B cell (primary cell): ENCODE data around the gene COL6A1. TPM values are rescaled to one million over a fixed set of nuclear protein-coding genes. Genes with fewer than 3 reads are reported as not detected.

Experiments
- ATAC-seq: fragments of 200-7000 bp; cut with Tn5 transposase; one replicate; pipeline ENCODE4 v1.10.0; 2021; ENCODE audit warnings: low read depth, mild to moderate bottlenecking, moderate number of reproducible peaks, moderate library complexity
- CTCF ChIA-PET: fragments of 350-600 bp; sonication (Branson Sonifier 250); formaldehyde crosslinking; loops from one replicate; lab custom pipeline; 2021; ENCODE audit warnings: antibody characterized with exemption, inconsistent platforms; lab: Charles Lee
- POLR2A ChIA-PET: fragments of 350-600 bp; sonication (Branson Sonifier 250); formaldehyde crosslinking; loops from one replicate; lab custom pipeline; 2021; ENCODE audit warnings: antibody characterized with exemption; lab: Charles Lee
- DNase-seq: peaks from one replicate; pipeline ENCODE4 v3.0.0; 2013
- H2AFZ ChIP-seq: 2 replicates; pipeline ENCODE4 v1.6.1; 2012; ENCODE audit warnings: mild to moderate bottlenecking, low read depth, low read length; ENCODE audit not compliant: insufficient read depth, poor library complexity, severe bottlenecking
- H3K27ac ChIP-seq, 2 donors: 1 replicate in 1 of 2; 2 replicates in 1 of 2; pipeline ENCODE4 v1.5.1; 2012 to 2013; ENCODE audit warnings: low read length in 2 of 2, mild to moderate bottlenecking in 2 of 2, moderate library complexity in 1 of 2
- H3K27me3 ChIP-seq, 4 experiments: fragments of 200-600 bp in 1 of 4; sonication (generic) in 1 of 4; replicated peaks in 1 of 4; 1 replicate in 2 of 4; 2 replicates in 2 of 4; pipeline versions ENCODE4 v1.6.1 to v1.7.0; 2013 to 2016; ENCODE audit warnings: low read length in 3 of 4, mild to moderate bottlenecking in 2 of 4, mixed read lengths in 1 of 4, moderate library complexity in 1 of 4; ENCODE audit not compliant: insufficient read depth in 4 of 4, control insufficient read depth in 3 of 4; ENCODE audit errors: control extremely low read depth in 1 of 4
- H3K36me3 ChIP-seq, 2 experiments: replicated peaks in 1 of 2; 1 replicate in 1 of 2; 2 replicates in 1 of 2; pipeline versions ENCODE4 v1.6.1 to v1.7.1; 2013; ENCODE audit warnings: low read length in 1 of 2; ENCODE audit not compliant: insufficient read depth in 2 of 2, control insufficient read depth in 1 of 2; ENCODE audit errors: control extremely low read depth in 1 of 2, extremely low read depth in 1 of 2
- H3K4me1 ChIP-seq, 2 donors: fragments of 200-600 bp in 1 of 2; sonication (generic) in 1 of 2; 1 replicate in 1 of 2; 2 replicates in 1 of 2; pipeline versions ENCODE4 v1.5.1 to v1.6.1; 2013 to 2017; ENCODE audit warnings: low read length in 2 of 2; ENCODE audit not compliant: control insufficient read depth in 2 of 2, insufficient read depth in 2 of 2
- H3K4me2 ChIP-seq: replicated peaks from 2 replicates; pipeline ENCODE3; 2012; ENCODE audit warnings: mild to moderate bottlenecking, low read depth, low read length; ENCODE audit not compliant: poor library complexity, severe bottlenecking
- H3K4me3 ChIP-seq, 5 experiments: fragments of 200-600 bp in 1 of 5; sonication (generic) in 1 of 5; 1 replicate in 3 of 5; 2 replicates in 2 of 5; pipeline versions ENCODE4 v1.5.1 to v1.7.0; 2011 to 2016; ENCODE audit warnings: low read length in 4 of 5, mild to moderate bottlenecking in 4 of 5, low read depth in 2 of 5, control low read depth in 1 of 5, moderate library complexity in 1 of 5; ENCODE audit not compliant: insufficient read depth in 1 of 5; ENCODE audit errors: control extremely low read depth in 1 of 5, extremely low read depth in 1 of 5
- H3K79me2 ChIP-seq: fragments of 200-600 bp; sonication (generic); one replicate; pipeline ENCODE4 v1.6.0; 2016; ENCODE audit warnings: low read length; ENCODE audit not compliant: control insufficient read depth, insufficient read depth
- H3K9ac ChIP-seq: fragments of 200-600 bp; sonication (generic); 2 replicates; pipeline ENCODE4 v1.6.1; 2017; ENCODE audit warnings: mild to moderate bottlenecking, low read length, moderate library complexity
- H3K9me3 ChIP-seq, 3 donors: one replicate each; pipeline versions ENCODE4 v1.6.1 to v1.7.1; 2013; ENCODE audit warnings: low read length in 2 of 3; ENCODE audit not compliant: control insufficient read depth in 2 of 3, insufficient read depth in 1 of 3; ENCODE audit errors: control extremely low read depth in 1 of 3
- H4K20me1 ChIP-seq: 2 replicates; pipeline ENCODE4 v1.6.0; 2012; ENCODE audit warnings: mild to moderate bottlenecking, low read length; ENCODE audit not compliant: insufficient read depth, control insufficient read depth, poor library complexity, severe bottlenecking
- H3K27ac Mint-ChIP-seq: one replicate; pipeline ENCODE4 v1.8.0; 2021; ENCODE audit warnings: mixed read lengths
- H3K27me3 Mint-ChIP-seq: one replicate; pipeline ENCODE4 v1.8.0; 2021; ENCODE audit warnings: mixed read lengths
- H3K4me1 Mint-ChIP-seq: one replicate; pipeline ENCODE4 v1.8.0; 2021; ENCODE audit warnings: mixed read lengths
- H3K4me3 Mint-ChIP-seq: one replicate; pipeline ENCODE4 v1.8.0; 2021; ENCODE audit warnings: mixed read lengths
- H3K9me3 Mint-ChIP-seq: one replicate; pipeline ENCODE4 v1.8.0; 2022; ENCODE audit warnings: mixed read lengths; ENCODE audit not compliant: insufficient read depth
- CTCF ChIP-seq: fragments of 200-600 bp; IDR thresholded peaks from one replicate; pipeline ENCODE4 v1.8.0; 2022; ENCODE audit warnings: antibody characterized with exemption, mild to moderate bottlenecking
- EZH2 ChIP-seq: IDR thresholded peaks from 2 replicates; pipeline ENCODE4 v1.6.1; 2012; ENCODE audit warnings: borderline replicate concordance, low read depth, mild to moderate bottlenecking, moderate library complexity, low read length; ENCODE audit not compliant: insufficient read depth, poor library complexity, severe bottlenecking
- WGBS: methylation state at CpG from one replicate; pipeline ENCODE4 v1.1.5; 2013; ENCODE audit warnings: missing lambda C conversion rate; ENCODE audit not compliant: insufficient coverage; 5-methylcytosine and 5-hydroxymethylcytosine counted together
- intact Hi-C: fragments of 100-400 bp; cut with micrococcal nuclease; formaldehyde crosslinking; loops from one replicate; pipeline ENCODE4 v1.10.0; 2022
- polyA plus RNA-seq: library from polyadenylated mRNA; depleted of rRNA; stranded (reverse); fragments of >200 nt; gene quantifications from 2 replicates; pipeline ENCODE4 v1.2.3, GENCODE V29; 2012
- total RNA-seq, 2 donors: library from RNA; stranded (reverse); fragments of 120-200 nt in 1 of 2; gene quantifications; 1 replicate in 1 of 2; 2 replicates in 1 of 2; pipeline versions ENCODE4 v1.2.3 to v1.2.4, GENCODE V29; 2013 to 2022

Gene COL6A1
- total and polyA plus RNA-seq, 2 donors (not counting 1 experiment from before 2014, with no cell fraction given): 0.39 to 0.67 TPM

GRCh38 chr21:45964649-45965048 lies 16.9 kb upstream of the COL6A1 start:
- peaks cover 29% of the 10 kb centered on the region for H3K27me3 Mint-ChIP-seq
- ChIA-PET POLR2A (interaction anchor here (0.5 kb wide), 1 partner anchor 78 kb away, joined by 4 read pairs; no protein-coding TSS in a partner anchor), CTCF (no interaction called here)
- Histone ChIP-seq H3K36me3 (no peaks in the 10 kb centered on the region), H2AFZ (no peak overlapping the region), H3K27ac (no peak overlapping the region), H3K79me2 (no peaks in the 10 kb centered on the region), H3K9me3 (peaks cover 0 to 41% (median 5%) of the 10 kb centered on the region in 3 donors), H3K4me2 (no peak overlapping the region), H3K4me3 (no peak overlapping the region), H3K9ac (no peak overlapping the region), H3K4me1 (no peaks in the 10 kb centered on the region), H3K27me3 (peaks cover 0 to 10% (median 0%) of the 10 kb centered on the region in 4 experiments), H4K20me1 (no peaks in the 10 kb centered on the region)
- H3K4me3 Mint-ChIP-seq: no peak overlapping the region
- TF ChIP-seq CTCF (no peak), EZH2 (no peak)
- ATAC-seq (no peak), DNase-seq (no peak)
- H3K9me3 Mint-ChIP-seq: peaks cover 9% of the 10 kb centered on the region
- H3K27ac Mint-ChIP-seq: no peak overlapping the region
- intact Hi-C loops: no loop called here
- peaks cover 1% of the 10 kb centered on the region for H3K4me1 Mint-ChIP-seq
- 40% methylated on average over 1 of the region's 1 CpG for WGBS

- Mint-ChIP-seq H3K4me1 (peaks cover 1% of the 10 kb centered on the region), H3K9me3 (peaks cover 9% of the 10 kb centered on the region), H3K4me3 (no peak overlapping the region), H3K27me3 (peaks cover 34% of the 10 kb centered on the region), H3K27ac (no peak overlapping the region)
- intact Hi-C loops: no loop called here
- no peaks in the 10 kb centered on the region for H3K79me2 ChIP-seq
- POLR2A ChIA-PET: interaction anchor here (0.5 kb wide), 1 partner anchor 79 kb away, joined by 4 read pairs; no protein-coding TSS in a partner anchor
- TF ChIP-seq EZH2 (no peak), CTCF (no peak)
- CTCF ChIA-PET: no interaction called here
- H2AFZ ChIP-seq: no peak overlapping the region
- no peak for DNase-seq
- no peak overlapping the region for H3K4me2 ChIP-seq
- H3K9me3 ChIP-seq: peaks cover 0 to 35% (median 5%) of the 10 kb centered on the region in 3 donors
- no peaks in the 10 kb centered on the region for H3K4me1 ChIP-seq
- H3K36me3 ChIP-seq: no peaks in the 10 kb centered on the region
- H3K27ac ChIP-seq: no peak overlapping the region
- 90% methylated on average over 3 of the region's 4 CpGs for WGBS
- no peaks in the 10 kb centered on the region for H4K20me1 ChIP-seq
- H3K27me3 ChIP-seq: peaks cover 0 to 15% (median 0%) of the 10 kb centered on the region in 4 experiments
- H3K4me3 ChIP-seq: no peak overlapping the region
- no peak overlapping the region for H3K9ac ChIP-seq
- no peak for ATAC-seq
Observed at GRCh38 chr21:45965084-45965809, 16.3 kb upstream of the COL6A1 start.
